Measurements from ENCODE around the gene SEMA3C. TPM values are rescaled to one million over a fixed set of nuclear protein-coding genes. Genes with fewer than 3 reads are reported as not detected.
A peak's percentile ranks its signal among the peaks of the same experiment; 100 is the strongest.
"Not testable (repeated sequence)": the region's sequence is repeated elsewhere in the genome, so short reads cannot be mapped to it uniquely, and the experiment has no call there.

The SEMA3C gene
- total RNA-seq, 1 donor from 2014 or later, result 0.20 TPM

GRCh38 chr7:80926955-80927354 lies 8.1 kb upstream of the SEMA3C start:
- DNase-seq (ENCODE audit: low read depth in 2 of 2), result not testable (repeated sequence)

- DNase-seq (ENCODE audit: low read depth in 2 of 2), result peak in 1 of 2 donors; percentile 43
Measured at GRCh38 chr7:80924090-80924489, 5.2 kb upstream of the SEMA3C start.

- DNase-seq (ENCODE audit: low read depth in 2 of 2), result no peak
Measured at GRCh38 chr7:80923211-80923612, 4.4 kb upstream of the SEMA3C start.

GRCh38 chr7:80922253-80923049 lies 3.6 kb upstream of the SEMA3C start:
- no peak for DNase-seq (ENCODE audit: low read depth in 2 of 2)

- DNase-seq (ENCODE audit: low read depth in 2 of 2), result no peak
Measured at GRCh38 chr7:80921130-80921529, 2.3 kb upstream of the SEMA3C start.

GRCh38 chr7:80918399-80918798 lies 452 bp downstream of the SEMA3C start:
- DNase-seq (ENCODE audit: low read depth in 2 of 2), result peak in 1 of 2 donors; percentile 37

- DNase-seq (ENCODE audit: low read depth in 2 of 2), result peak; percentile 44 to 80
Measured at GRCh38 chr7:80916770-80917741, 1.8 kb downstream of the SEMA3C start.

- DNase-seq (ENCODE audit: low read depth in 2 of 2), result no peak
Measured at GRCh38 chr7:80910228-80910627, 8.6 kb downstream of the SEMA3C start.

GRCh38 chr7:80908360-80908797 lies 10.5 kb downstream of the SEMA3C start:
- DNase-seq (ENCODE audit: low read depth in 2 of 2), result no peak

- no peak for DNase-seq (ENCODE audit: low read depth in 2 of 2)
Measured at GRCh38 chr7:80907612-80908011, 11.2 kb downstream of the SEMA3C start.

GRCh38 chr7:80907141-80907601 lies 11.7 kb downstream of the SEMA3C start:
- no peak for DNase-seq (ENCODE audit: low read depth in 2 of 2)

- no peak for DNase-seq (ENCODE audit: low read depth in 2 of 2)
Measured at GRCh38 chr7:80905334-80905733, 13.5 kb downstream of the SEMA3C start.

GRCh38 chr7:80902716-80903308 lies 16.0 kb downstream of the SEMA3C start:
- no peak for DNase-seq (ENCODE audit: low read depth in 2 of 2)

GRCh38 chr7:80902019-80902418 lies 16.8 kb downstream of the SEMA3C start:
- DNase-seq (ENCODE audit: low read depth in 2 of 2), result no peak

GRCh38 chr7:80900583-80901576 lies 18.0 kb downstream of the SEMA3C start:
- peak; percentile 79 to 85 for DNase-seq (ENCODE audit: low read depth in 2 of 2)

GRCh38 chr7:80896906-80897598 lies 21.8 kb downstream of the SEMA3C start:
- no peak for DNase-seq (ENCODE audit: low read depth in 2 of 2)

- DNase-seq (ENCODE audit: low read depth in 2 of 2), result no peak
Measured at GRCh38 chr7:80895056-80895455, 23.8 kb downstream of the SEMA3C start.

- no peak for DNase-seq (ENCODE audit: low read depth in 2 of 2)
Measured at GRCh38 chr7:80891259-80891544, 27.6 kb downstream of the SEMA3C start.

- no peak for DNase-seq (ENCODE audit: low read depth in 2 of 2)
Measured at GRCh38 chr7:80890426-80891258, 28.2 kb downstream of the SEMA3C start.
